ENCODE results near the gene ESYT2.

The ESYT2 gene

GRCh38 chr7:158802535-158803366, 26.6 kb downstream of the ESYT2 start:
- no peak for DNase-seq (ENCODE audit: low read depth)

DNA sequence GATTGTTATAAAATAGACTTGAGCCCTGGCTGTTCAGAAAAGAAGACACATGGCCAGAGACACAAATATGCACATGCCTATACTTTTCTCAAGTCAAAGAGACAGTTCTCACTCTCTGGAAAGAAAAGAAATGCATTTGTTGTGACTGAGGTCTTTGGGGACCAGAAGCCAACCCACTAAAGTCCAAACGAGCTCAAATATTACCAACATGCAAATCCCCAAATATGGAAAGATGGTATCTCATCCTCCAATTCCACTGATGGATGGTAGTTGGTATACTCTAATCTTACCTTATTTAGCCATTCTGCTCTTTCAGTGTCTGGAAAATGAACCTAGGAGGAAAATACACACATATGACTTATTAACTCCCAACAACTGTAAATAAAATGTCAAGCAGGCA, 30.6 kb downstream of the ESYT2 start:
- no peak for DNase-seq (ENCODE audit: low read depth)

- no peak for DNase-seq (ENCODE audit: low read depth)
These were observed 32.6 kb downstream of the ESYT2 start for GRCh38 chr7:158796667-158797066.

DNA sequence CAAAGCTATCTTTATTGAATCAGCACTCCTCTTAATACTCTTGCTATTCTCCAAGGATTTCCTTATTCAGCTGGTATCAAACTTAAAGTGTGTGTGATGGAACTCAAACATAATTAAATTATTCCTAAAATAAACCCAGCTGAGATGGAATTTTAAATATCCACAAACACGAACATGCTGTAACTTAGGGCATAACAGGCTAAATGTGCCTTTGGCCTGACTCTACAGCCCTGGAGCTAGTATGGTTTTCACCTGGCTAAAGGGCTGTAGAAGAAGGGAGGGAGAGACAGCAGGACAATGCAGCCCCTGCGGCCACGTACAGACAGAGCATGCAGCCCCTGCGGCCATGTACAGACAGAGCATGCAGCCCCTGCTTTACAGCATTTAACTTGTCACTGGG, 34.0 kb downstream of the ESYT2 start:
- no peak for DNase-seq (ENCODE audit: low read depth)

GRCh38 chr7:158791107-158791506, 38.2 kb downstream of the ESYT2 start:
- DNase-seq (ENCODE audit: low read depth), result no peak

DNA sequence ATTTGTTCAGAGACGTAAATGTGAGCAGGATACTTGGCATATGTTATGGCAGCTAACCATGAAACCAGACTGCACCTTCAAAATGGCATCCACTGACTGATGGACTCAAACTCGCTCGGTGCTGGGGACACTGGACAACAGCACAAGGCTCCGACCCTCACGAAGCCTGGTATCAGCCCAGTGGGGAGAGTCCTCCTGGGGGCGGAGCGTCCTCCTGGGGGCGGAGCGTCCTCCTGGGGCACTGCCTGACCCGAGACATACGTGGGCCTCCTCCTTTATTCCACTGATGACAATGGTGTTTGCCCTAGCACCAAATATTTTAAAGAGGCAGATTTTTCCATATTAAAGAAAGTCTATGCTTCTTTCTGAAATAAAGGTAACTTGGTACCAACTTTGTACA, 39.5 kb downstream of the ESYT2 start:
- no peak for DNase-seq (ENCODE audit: low read depth)

DNA sequence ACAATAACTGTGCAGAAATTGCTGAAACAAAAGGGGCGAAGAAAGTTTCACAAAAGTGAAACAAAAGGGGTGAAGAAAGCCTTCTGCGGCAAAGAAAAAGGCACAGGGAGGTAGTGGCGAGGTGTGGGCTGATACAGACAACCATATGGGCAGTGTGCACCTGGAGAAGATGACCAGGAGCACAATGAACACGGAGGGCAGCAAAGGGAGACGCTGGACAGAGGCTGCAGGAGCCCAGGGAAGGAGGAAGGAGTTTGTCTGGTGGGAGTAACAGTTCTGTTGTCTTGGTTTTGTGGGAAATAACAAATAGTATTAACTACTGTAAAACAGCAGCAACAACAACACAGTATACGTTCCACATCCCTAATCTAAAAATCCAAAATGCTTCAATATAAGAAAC, 42.4 kb downstream of the ESYT2 start:
- no peak for DNase-seq (ENCODE audit: low read depth)

GRCh38 chr7:158784270-158784669, 45.0 kb downstream of the ESYT2 start:
- DNase-seq (ENCODE audit: low read depth), result no peak

- DNase-seq (ENCODE audit: low read depth), result no peak
These were observed 45.7 kb downstream of the ESYT2 start for GRCh38 chr7:158783595-158783994.

DNA sequence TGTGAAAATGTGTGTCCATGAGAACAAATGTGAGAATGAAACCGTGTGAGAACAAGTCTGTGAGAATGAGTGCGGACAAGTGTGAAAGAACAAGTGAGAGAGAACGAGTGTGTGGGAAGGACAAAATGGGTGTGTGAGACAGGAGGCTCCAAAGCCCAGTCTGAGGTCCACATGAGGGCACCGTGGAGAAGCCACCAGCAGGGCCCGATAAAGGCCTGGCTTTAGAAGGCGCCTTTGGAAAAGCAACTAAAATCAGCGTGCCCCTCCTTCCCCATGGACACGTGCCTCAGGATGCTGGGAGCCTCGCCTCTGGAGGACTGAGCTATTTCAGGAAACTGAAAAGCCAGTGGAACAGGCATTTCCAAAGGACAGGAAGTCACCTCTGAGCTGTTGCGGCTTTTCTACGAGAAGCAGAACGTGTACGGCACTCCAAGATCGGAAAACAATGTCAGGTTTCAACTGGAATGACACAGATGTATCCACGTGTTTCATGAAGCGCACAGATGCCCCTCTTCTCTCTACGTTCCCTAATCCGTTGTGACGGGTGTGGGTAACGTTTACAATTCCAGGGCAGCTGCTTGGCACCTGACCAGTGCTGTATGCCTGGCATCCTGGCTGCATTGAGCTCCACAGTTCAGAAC, 46.4 kb downstream of the ESYT2 start:
- DNase-seq (ENCODE audit: low read depth), result no peak

GRCh38 chr7:158781974-158782664, 47.2 kb downstream of the ESYT2 start:
- no peak for DNase-seq (ENCODE audit: low read depth)

DNA sequence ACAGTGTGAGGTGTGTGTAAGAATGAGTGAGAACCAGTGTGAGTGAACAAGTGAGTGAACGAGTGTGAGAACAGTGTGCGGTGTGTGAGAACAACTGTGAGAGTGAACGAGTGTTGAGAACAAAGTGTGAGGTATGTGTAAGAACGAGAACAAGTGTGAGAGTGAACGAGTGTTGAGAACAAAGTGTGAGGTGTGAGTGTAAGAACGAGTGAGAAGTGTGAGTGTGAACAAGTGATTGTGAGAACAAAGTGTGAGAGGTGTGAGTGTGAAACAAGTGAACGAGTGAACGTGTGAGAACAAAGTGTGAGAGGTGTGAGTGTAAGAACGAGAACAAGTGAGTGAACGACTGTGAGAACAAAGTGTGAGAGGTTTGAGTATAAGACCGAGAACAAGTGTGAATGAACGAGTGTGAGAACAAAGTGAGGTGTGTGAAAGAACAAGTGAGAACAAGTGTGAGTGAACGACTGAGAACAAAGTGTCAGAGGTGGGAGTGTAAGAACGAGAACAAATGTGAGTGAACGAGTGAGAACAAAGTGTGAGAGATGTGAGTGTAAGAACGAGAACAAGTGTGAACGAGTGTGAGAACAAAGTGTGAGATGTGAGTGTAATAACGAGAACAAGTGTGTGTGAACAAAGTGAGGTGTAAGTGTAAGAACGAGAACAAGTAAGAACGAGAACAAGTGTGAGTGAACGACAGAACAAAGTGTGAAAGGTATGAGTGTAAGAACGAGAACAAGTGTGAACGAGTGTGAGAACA, 47.9 kb downstream of the ESYT2 start:
- no peak for DNase-seq (ENCODE audit: low read depth)

DNA sequence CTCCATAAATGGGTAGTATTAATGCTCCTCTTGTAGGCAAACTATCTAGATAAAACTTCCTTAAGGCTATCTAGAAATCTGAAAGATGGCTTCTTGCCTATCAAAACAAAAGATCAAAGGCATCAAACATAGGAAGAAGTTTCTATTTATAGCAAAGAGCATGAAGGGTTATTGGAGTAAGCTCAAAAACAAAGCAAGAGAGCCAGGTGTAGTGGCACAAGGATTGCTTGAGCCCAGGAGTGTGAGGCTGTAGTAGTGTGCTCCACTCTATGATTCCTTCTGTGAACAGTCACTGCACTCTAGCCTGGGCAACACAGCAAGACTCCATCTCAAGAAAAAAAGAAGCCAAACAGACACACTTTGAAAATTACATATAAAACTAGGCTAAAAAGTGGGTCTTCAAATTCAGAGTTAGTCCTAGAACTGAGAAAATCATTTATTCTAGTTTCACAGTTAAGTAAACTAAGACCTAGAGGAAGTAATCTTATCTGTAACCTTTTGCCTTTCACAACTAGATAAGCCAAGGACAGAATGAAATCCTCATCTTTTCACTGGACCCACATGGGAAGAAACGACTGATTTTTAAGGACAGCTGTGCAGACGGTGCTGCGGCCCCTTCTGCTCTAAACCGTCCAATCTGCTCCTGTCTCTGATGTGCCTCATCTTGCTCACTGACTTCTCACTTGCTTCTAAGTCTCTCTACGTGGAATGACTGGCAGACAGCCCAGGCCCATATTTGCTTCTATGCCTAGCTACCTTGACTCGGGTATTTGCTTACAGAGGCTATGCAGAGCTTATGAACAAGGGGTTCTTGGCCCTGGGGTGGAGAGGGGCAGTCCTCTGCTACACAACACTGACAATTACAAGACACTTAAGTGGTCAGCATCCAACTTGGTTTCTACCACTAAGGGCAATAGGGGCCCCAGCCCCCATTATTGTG, 50.0 kb downstream of the ESYT2 start:
- DNase-seq (ENCODE audit: low read depth), result no peak

GRCh38 chr7:158778471-158778870, 50.8 kb downstream of the ESYT2 start:
- no peak for DNase-seq (ENCODE audit: low read depth)

GRCh38 chr7:158777793-158778192, 51.5 kb downstream of the ESYT2 start:
- no peak for DNase-seq (ENCODE audit: low read depth)

GRCh38 chr7:158776474-158776873, 52.8 kb downstream of the ESYT2 start:
- no peak for DNase-seq (ENCODE audit: low read depth)

DNA sequence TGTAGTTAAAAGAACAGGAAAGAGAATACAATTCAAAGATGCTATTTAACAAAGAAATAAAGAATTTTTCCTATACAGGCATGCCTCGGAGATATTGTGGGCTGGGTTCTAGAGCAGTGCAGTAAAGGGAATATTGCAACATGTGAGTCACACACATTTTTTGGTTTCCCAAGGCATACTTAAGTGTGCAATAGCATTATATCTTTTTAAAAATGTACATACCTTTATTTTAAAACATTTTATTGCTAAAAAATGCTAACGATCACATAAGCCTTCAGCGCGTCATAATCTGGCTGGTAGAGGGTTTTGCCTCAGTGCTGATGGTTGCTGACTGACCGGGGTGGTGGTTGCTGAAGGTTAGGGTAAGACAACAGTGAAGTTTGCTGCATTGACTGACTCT, 54.4 kb downstream of the ESYT2 start:
- no peak for DNase-seq (ENCODE audit: low read depth)

GRCh38 chr7:158772916-158773315, 56.4 kb downstream of the ESYT2 start:
- no peak for DNase-seq (ENCODE audit: low read depth)

DNA sequence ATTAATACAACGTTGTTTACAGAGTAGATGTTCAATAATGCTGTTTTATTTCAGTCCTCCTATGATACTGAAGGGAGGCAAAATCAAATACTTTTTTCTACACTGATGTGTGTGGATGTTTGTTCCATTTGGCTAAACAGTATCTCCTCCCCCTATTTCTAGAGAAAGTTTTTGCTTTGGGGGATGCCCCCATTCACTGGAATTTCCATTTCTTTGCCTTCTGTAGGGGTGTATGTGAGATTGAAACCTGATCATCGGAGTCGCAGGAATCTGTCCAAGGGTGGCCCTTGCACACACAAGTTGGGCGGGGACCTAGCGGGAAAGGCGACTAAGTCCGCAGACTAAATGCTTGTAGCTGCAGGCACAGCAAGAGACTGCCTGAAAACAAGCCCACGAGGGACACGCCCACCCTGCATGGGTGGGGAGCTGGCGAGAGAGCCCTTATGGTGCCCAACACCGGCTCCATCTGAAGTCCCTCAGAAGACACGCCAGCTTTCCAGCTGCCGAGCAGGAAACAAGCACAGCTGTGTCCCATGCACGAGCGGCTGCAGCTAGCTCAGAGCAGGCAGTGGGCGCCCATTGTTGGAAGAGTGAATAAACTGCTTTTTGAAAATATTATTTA, 58.0 kb downstream of the ESYT2 start:
- DNase-seq (ENCODE audit: low read depth), result no peak

- DNase-seq (ENCODE audit: low read depth), result no peak
These were observed 61.6 kb downstream of the ESYT2 start for GRCh38 chr7:158767707-158768106.
